ENCODE data around the gene CHST15. TPM values are rescaled to one million over a fixed set of nuclear protein-coding genes. Genes with fewer than 3 reads are reported as not detected.

CHST15 gene
- total and polyA plus RNA-seq, 8 donors: 2.6 to 30.4 (median 14.6) TPM

- intact Hi-C loops (cut with DNase I; ENCODE audit: low total_unique reads): no loop called here
- DNase-seq: peak in 1 of 2 donors; percentile 53
- WGBS, 5 donors: 56 to 65% (median 64%) methylated on average over 12 of the region's 12 CpGs
- Histone ChIP-seq H3K4me1 (peaks cover 0 to 56% (median 6%) of the 10 kb centered on the region in 4 donors), H3K36me3 (peaks cover 0 to 43% (median 33%) of the 10 kb centered on the region in 4 donors), H3K27me3 (no peaks in the 10 kb centered on the region), H3K4me3 (no peak overlapping the region), H3K27ac (peak overlapping the region in 1 of 5 donors; percentile 15), H3K9me3 (no peaks in the 10 kb centered on the region)
- TF ChIP-seq POLR2A (IDR thresholded peaks at IDR 0.05): no peak
- TF ChIP-seq CTCF (IDR thresholded peaks at IDR 0.05): no peak
- TF ChIP-seq POLR2AphosphoS5 (IDR thresholded peaks at IDR 0.05): no peak
- TF ChIP-seq EP300 (IDR thresholded peaks at IDR 0.05): no peak
Observed at GRCh38 chr10:124043310-124044142, 49.9 kb downstream of the CHST15 start.

- H3K36me3 ChIP-seq: peaks cover 0 to 51% (median 37%) of the 10 kb centered on the region in 4 donors
Observed at GRCh38 chr10:124042656-124043309, 50.6 kb downstream of the CHST15 start.

GRCh38 chr10:124041675-124042445 lies 51.5 kb downstream of the CHST15 start:
- no peak overlapping the region for H3K27ac ChIP-seq
- H3K36me3 ChIP-seq: peaks cover 0 to 60% (median 43%) of the 10 kb centered on the region in 4 donors
- no peaks in the 10 kb centered on the region for H3K27me3 ChIP-seq
- intact Hi-C loops (cut with DNase I; ENCODE audit: low total_unique reads): no loop called here
- DNase-seq: no peak
- H3K4me3 ChIP-seq: no peak overlapping the region
- no peaks in the 10 kb centered on the region for H3K9me3 ChIP-seq
- H3K4me1 ChIP-seq: peaks cover 0 to 62% (median 5%) of the 10 kb centered on the region in 4 donors
- 84 to 92% (median 90%) methylated on average over 11 of the region's 11 CpGs for WGBS, 5 donors
- TF ChIP-seq EP300 (IDR thresholded peaks at IDR 0.05) (no peak), POLR2AphosphoS5 (IDR thresholded peaks at IDR 0.05) (no peak), CTCF (IDR thresholded peaks at IDR 0.05) (no peak), POLR2A (IDR thresholded peaks at IDR 0.05) (no peak)

More at GRCh38 chr10:124042656-124043309, 50.6 kb downstream of the CHST15 start:
- intact Hi-C loops (cut with DNase I; ENCODE audit: low total_unique reads): no loop called here
- TF ChIP-seq POLR2AphosphoS5 (IDR thresholded peaks at IDR 0.05) (no peak), CTCF (IDR thresholded peaks at IDR 0.05) (no peak), POLR2A (IDR thresholded peaks at IDR 0.05) (no peak), EP300 (IDR thresholded peaks at IDR 0.05) (no peak)
- no peaks in the 10 kb centered on the region for H3K27me3 ChIP-seq
- no peaks in the 10 kb centered on the region for H3K9me3 ChIP-seq
- WGBS, 5 donors: 60 to 70% (median 63%) methylated on average over 8 of the region's 8 CpGs
- H3K4me3 ChIP-seq: no peak overlapping the region
- no peak for DNase-seq
- H3K27ac ChIP-seq: peak overlapping the region in 1 of 5 donors; percentile 15
- H3K4me1 ChIP-seq: peaks cover 0 to 56% (median 4%) of the 10 kb centered on the region in 4 donors
